AG09309 (cell line): ENCODE data around the gene WDR59.

ENCODE experiments used
- DNase-seq: peaks from one replicate; pipeline ENCODE4 v3.0.0-alpha.2; 2010; ENCODE audit warnings: low read depth
- H3K4me3 ChIP-seq: 2 replicates; pipeline ENCODE4 v1.5.1; 2011; ENCODE audit warnings: mild to moderate bottlenecking, low read depth, low read length, moderate library complexity; ENCODE audit not compliant: control insufficient read depth
- CTCF ChIP-seq: IDR thresholded peaks from 2 replicates; pipeline ENCODE4 v1.5.1; 2011; ENCODE audit warnings: mild to moderate bottlenecking, low read depth, low read length, inconsistent platforms; ENCODE audit not compliant: insufficient read depth, control insufficient read depth; ENCODE audit errors: missing control alignments

Gene WDR59

GRCh38 chr16:75025761-75026160, 40.8 kb upstream of the WDR59 start:
- no peak for DNase-seq
- TF ChIP-seq CTCF, result no peak
- no peak overlapping the region for H3K4me3 ChIP-seq

- TF ChIP-seq CTCF, result no peak
- no peak for DNase-seq
- H3K4me3 ChIP-seq, result no peak overlapping the region
These were observed 39.7 kb upstream of the WDR59 start for GRCh38 chr16:75024594-75024993.

- no peak for TF ChIP-seq CTCF
- no peak for DNase-seq
- H3K4me3 ChIP-seq, result no peak overlapping the region
These were observed 39.3 kb upstream of the WDR59 start for GRCh38 chr16:75024182-75024581.

GRCh38 chr16:75023009-75023408, 38.1 kb upstream of the WDR59 start:
- no peak for DNase-seq
- H3K4me3 ChIP-seq, result no peak overlapping the region
- no peak for TF ChIP-seq CTCF

- DNase-seq, result no peak
- no peak for TF ChIP-seq CTCF
These were observed 37.6 kb upstream of the WDR59 start for GRCh38 chr16:75022567-75022966.

GRCh38 chr16:75021410-75021809, 36.5 kb upstream of the WDR59 start:
- no peak overlapping the region for H3K4me3 ChIP-seq
- DNase-seq, result no peak
- TF ChIP-seq CTCF, result no peak

More at GRCh38 chr16:75022567-75022966, 37.6 kb upstream of the WDR59 start:
- H3K4me3 ChIP-seq, result no peak overlapping the region

- H3K4me3 ChIP-seq, result no peak overlapping the region
- TF ChIP-seq CTCF, result no peak
- DNase-seq, result no peak
These were observed 34.7 kb upstream of the WDR59 start for GRCh38 chr16:75019586-75019985.
